Mesodermal cell (in vitro differentiated cells): ENCODE results near the gene ELOF1. TPM values are rescaled to one million over a fixed set of nuclear protein-coding genes. Genes with fewer than 3 reads are reported as not detected.
"Not testable (repeated sequence)": the region's sequence is repeated elsewhere in the genome, so short reads cannot be mapped to it uniquely, and the experiment has no call there.

Experiments
- H3K27ac ChIP-seq: 2 replicates; pipeline ENCODE4 v1.7.0; 2013; ENCODE audit warnings: mild to moderate bottlenecking, low read depth, low read length, moderate library complexity; ENCODE audit not compliant: severe bottlenecking
- H3K36me3 ChIP-seq: 2 replicates; pipeline ENCODE4 v1.7.1; 2013; ENCODE audit warnings: mild to moderate bottlenecking, low read length, moderate library complexity; ENCODE audit not compliant: control insufficient read depth, insufficient read depth
- H3K4me1 ChIP-seq: one replicate; pipeline ENCODE4 v1.7.1; 2013; ENCODE audit warnings: mild to moderate bottlenecking, low read length; ENCODE audit not compliant: insufficient read depth, control insufficient read depth, poor library complexity, severe bottlenecking
- H3K4me3 ChIP-seq: 2 replicates; pipeline ENCODE4 v1.7.0; 2013; ENCODE audit warnings: low read length, control low read depth, mild to moderate bottlenecking; ENCODE audit not compliant: insufficient read depth, poor library complexity, severe bottlenecking; ENCODE audit errors: extremely low read depth
- H3K9me3 ChIP-seq: 2 replicates; pipeline ENCODE4 v1.7.1; 2013; ENCODE audit warnings: mild to moderate bottlenecking, low read length, moderate library complexity; ENCODE audit not compliant: control insufficient read depth
- WGBS, 2 experiments: methylation state at CpG; one replicate each; pipeline ENCODE4 v1.1.5; 2013; ENCODE audit warnings: missing lambda C conversion rate in 2 of 2; ENCODE audit not compliant: insufficient coverage in 2 of 2; 5-methylcytosine and 5-hydroxymethylcytosine counted together
- polyA plus RNA-seq, 2 experiments: library from polyadenylated mRNA; stranded (reverse); fragments of 50-300 nt; gene quantifications; one replicate each; pipeline ENCODE4 v1.2.3, GENCODE V29; 2013

The ELOF1 gene
- 46.7 TPM for polyA plus RNA-seq (2013, experiment 1 of 2)
- polyA plus RNA-seq (2013, experiment 2 of 2), result 40.9 TPM

DNA sequence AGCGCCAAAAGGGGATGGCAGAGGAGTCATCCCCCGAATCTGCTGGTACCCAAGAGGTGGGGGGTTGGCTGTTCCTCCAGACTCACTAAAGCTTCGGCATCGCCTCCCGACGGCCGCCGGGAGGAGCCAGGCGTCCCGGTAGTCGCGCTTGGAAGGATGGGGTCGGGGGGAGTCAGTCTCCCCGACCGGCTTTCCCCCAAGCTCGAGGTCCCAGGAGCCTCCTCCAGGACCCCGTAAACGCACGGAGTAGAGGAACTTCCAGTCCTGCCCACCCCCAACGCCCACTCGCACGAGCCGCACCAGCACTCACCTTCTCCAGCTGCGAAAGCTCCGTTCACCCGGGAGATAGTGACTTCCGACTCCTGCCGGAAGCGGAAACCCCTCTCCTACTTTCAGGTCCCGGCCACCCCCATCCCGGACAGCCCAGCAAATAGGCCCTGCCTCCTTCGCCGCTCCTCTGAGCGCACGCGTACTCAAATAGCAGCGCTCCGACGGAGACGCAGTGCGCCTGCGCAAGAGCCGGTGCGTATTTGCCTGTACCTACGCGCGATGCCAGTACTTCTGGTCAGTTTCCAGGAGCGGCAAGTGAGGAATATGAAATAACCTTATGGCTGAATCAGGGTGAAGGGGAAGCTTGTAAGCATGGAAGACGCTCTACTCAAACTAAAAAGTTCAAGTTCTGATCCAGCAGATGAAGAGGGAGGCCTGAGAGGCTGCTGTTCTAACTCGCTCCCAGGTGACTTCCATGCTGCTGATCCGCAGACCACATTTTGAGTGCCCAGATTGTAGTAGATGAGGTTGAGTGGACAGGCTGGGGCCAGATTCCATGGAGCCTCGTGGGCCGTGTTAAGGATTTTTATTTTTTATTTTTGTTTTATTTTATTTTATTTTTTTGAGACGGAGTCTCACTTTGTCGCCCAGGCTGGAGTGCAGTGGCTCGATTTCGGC, at the start of gene ELOF1:
Gene ELOF1 (minus strand): TSS at position 350 of the 948 bp plus-strand sequence. CDS start 4,883 bp downstream, outside the sequence.
- Histone ChIP-seq H3K4me3 (peak within 1 kb of the TSS; percentile 97), H3K9me3 (no peaks in the 10 kb centered on the region), H3K27ac (no peak within 1 kb of the TSS), H3K4me1 (no peaks in the 10 kb centered on the region), H3K36me3 (peaks cover 18% of the 10 kb centered on the region)
- WGBS, 2 experiments, result 0 to 6% methylated on average over 44 to 46 of the region's 57 CpGs

- 89 to 96% methylated on average over 6 to 8 of the region's 8 CpGs for WGBS, 2 experiments
- Histone ChIP-seq H3K9me3 (peaks cover 48% of the 10 kb centered on the region), H3K27ac (no peak overlapping the region), H3K4me3 (no peak overlapping the region), H3K4me1 (no peaks in the 10 kb centered on the region), H3K36me3 (peaks cover 93% of the 10 kb centered on the region)
Measured at GRCh38 chr19:11606484-11606883, 47.5 kb upstream of the ELOF1 start.

DNA sequence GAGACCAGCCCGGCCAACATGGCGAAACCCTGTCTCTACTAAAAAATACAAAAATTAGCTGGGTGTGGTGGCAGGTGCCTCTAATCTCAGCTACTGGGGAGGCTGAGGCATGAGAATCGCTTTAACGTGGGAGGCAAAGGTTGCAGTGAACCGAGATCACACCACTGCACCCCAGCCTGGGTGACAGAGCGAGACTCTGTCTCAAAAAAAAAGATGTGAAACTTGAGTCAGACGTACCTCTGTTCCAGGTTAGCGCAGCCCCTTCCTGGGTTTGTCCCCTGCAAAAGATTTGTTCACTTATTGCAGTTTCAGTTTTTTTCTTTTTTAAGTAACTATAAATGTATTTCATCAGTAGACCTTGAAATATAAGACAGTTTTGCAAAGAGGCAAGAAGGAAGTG, 40.7 kb upstream of the ELOF1 start:
- Histone ChIP-seq H3K36me3 (peaks cover 64% of the 10 kb centered on the region), H3K9me3 (peaks cover 25% of the 10 kb centered on the region)
- H3K4me1 ChIP-seq, H3K4me3 ChIP-seq, H3K27ac ChIP-seq: not testable (repeated sequence)
- WGBS, 2 experiments, result 92 to 99% methylated on average over 6 to 7 of the region's 8 CpGs

- Histone ChIP-seq H3K9me3 (peaks cover 18% of the 10 kb centered on the region), H3K36me3 (peaks cover 54% of the 10 kb centered on the region), H3K4me3 (peak overlapping the region; percentile 77), H3K27ac (no peak overlapping the region), H3K4me1 (peaks cover 8% of the 10 kb centered on the region)
- WGBS, 2 experiments, result 82 to 100% methylated on average over 1 to 2 of the region's 2 CpGs
Measured at GRCh38 chr19:11598746-11599145, 39.7 kb upstream of the ELOF1 start.

DNA sequence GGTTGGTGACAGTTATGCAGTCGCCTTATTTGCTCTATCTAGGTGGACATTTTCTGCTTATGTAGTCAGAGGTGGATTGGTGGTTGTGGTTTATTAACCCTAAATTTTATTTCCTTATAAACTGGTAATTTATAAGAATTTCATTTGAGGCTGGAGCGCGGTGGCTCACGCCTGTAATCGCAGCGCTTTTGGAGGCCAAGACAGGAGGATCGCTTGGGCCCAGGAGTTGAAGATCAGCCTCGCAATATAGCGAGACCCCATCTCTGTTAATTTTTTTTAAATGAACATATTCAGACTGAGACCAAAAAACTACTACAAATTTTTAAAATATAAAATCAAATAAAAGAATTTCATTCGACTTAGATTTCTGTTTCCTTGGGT, 39.1 kb upstream of the ELOF1 start:
- peak overlapping the region; percentile 99 for H3K27ac ChIP-seq
- peak overlapping the region; percentile 77 for H3K4me3 ChIP-seq
- WGBS, 2 experiments, result 57 to 75% methylated on average over 7 to 8 of the region's 10 CpGs
- peaks cover 48% of the 10 kb centered on the region for H3K36me3 ChIP-seq
- H3K9me3 ChIP-seq, result peaks cover 18% of the 10 kb centered on the region
- H3K4me1 ChIP-seq, result peaks cover 8% of the 10 kb centered on the region

DNA sequence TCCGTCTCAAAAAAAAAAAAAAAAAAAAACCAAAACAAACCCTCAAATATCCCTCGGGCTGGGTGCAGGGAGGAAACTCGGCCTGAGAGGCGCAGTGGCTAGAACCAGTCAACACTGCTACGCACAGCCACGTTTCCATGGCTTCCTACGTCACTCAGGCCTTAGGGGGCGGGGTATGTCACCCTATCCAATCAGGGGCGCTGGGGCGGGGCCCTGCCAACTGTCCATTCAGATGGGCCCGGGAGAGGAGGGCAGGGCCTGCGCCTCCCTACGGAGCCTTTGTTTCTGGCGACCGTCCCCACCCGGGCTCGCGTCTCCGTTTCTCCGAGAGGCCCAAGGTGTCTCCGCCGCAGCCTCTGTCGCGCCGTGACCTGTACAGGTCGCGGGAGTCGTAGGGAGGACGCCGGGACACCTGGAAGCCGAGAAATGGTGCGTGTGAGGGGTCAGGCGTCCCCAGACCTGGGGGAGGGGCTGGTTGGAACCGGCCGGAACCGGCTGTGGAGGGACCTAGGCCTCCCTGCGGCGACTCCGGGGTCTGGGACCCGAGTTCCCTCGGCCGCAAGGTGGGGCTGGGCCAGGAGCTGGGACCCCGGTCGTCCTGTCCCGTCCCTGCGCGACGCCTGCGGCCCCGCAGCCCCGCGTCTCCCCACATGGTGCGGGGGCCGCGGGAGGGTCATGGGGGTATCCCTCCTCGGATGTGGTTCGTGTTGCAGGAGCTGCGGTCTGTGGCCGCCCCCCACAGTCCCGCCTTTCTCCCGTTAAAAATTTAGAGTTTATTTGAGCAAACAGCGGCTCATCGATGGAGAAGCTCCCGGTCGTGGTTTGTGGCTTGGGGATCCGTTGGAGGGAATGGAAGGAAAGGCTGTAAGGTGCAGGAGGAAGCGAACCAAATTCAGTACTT, 38.4 kb upstream of the ELOF1 start, which contains the start of gene ZNF627:
Gene ZNF627 (plus strand): TSS at position 282 of the 901 bp plus-strand sequence. CDS start 145 bp downstream, at position 427.
- peaks cover 15% of the 10 kb centered on the region for H3K9me3 ChIP-seq
- H3K36me3 ChIP-seq, result peaks cover 42% of the 10 kb centered on the region
- 0% methylated on average over 46 to 47 of the region's 67 CpGs for WGBS, 2 experiments
- H3K27ac ChIP-seq, result peak within 1 kb of the TSS; percentile 99
- peaks cover 8% of the 10 kb centered on the region for H3K4me1 ChIP-seq
- H3K4me3 ChIP-seq, result peak within 1 kb of the TSS; percentile 77

DNA sequence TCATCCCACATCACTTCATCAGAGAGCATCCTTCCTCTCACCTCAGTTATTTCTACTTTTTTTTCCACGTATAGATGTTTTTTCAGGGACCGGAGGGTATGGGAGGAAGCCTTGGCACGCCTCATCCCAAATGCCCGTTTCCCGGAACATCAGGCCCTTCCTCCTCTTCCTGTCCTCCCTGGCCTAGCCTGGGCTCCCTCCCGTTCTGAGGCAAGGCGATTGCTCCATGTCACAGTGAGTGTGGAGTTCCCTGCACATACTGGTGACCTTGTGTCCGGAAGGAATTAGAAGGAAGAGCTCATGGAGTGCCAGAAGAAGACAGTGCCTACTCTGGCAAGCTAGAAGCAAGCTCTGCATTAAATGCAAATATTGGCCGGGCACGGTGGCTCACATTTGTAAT, 37.1 kb upstream of the ELOF1 start:
- Histone ChIP-seq H3K9me3 (peaks cover 7% of the 10 kb centered on the region), H3K4me3 (no peak overlapping the region), H3K36me3 (peaks cover 29% of the 10 kb centered on the region), H3K4me1 (peaks cover 8% of the 10 kb centered on the region), H3K27ac (no peak overlapping the region)
- 95 to 98% methylated on average over 9 to 10 of the region's 10 CpGs for WGBS, 2 experiments

DNA sequence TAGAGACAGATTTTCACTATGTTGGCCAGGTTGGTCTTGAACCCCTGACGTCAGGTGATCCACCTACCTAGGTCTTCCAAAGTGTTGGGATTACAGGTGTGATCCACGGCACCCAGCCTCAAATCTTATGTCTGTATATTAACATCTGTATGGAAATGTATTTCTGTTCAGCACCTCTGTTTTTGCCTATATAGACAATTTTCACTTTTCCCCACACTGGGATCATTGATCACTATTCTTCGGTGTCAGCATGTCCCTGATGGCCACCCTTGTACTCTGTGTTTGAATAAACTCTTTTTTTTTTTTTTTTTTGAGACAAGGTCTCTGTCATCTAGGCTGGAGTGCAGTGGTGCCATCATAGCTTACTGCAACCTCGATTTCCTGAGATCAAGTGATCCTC, 35.1 kb upstream of the ELOF1 start:
- WGBS, 2 experiments, result 100% methylated on average over 1 of the region's 4 CpGs; no CpG with 5 or more reads in 1 of the 2 experiments
- Histone ChIP-seq H3K9me3 (no peaks in the 10 kb centered on the region), H3K36me3 (peaks cover 9% of the 10 kb centered on the region), H3K27ac (no peak overlapping the region), H3K4me3 (no peak overlapping the region), H3K4me1 (peaks cover 8% of the 10 kb centered on the region)

DNA sequence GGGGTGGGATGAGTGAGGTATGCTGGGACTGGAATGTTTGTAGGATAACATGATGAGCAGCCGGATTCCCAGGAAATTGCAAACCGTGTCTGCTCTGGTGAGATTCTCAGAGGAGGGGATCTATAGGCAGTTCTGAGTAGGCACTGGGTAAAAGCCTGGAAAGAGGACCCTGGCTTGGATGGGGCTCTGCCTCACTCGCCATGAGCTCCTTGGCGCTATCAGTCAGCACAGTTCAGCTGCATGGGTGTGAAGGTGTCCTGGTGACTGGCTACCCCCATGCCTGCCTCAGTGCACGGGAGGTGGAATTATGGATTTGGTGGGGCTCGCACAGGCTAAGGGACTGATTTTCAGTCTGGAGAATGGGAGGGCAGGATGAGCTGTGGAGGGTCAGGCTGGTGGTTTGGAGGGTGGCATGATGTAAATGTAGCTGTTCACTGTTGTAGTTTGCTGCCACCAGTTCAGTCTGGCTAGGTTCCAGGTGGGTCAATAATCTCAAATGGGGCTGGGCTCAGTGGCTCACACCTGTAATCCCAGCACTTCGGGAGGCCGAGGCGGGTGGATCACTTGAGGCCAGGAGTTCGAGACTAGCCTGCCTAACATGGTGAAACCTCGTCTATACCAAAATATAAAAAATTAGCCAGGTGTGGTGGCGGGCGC, 29.1 kb upstream of the ELOF1 start:
- H3K4me3 ChIP-seq, result no peak overlapping the region
- no peaks in the 10 kb centered on the region for H3K4me1 ChIP-seq
- 87 to 91% methylated on average over 6 to 9 of the region's 13 CpGs for WGBS, 2 experiments
- peak overlapping the region; percentile 30 for H3K27ac ChIP-seq
- no peaks in the 10 kb centered on the region for H3K36me3 ChIP-seq
- no peaks in the 10 kb centered on the region for H3K9me3 ChIP-seq
